Mesothelial cell of epicardium (in vitro differentiated cells): ENCODE measurements around the gene SPINK5. TPM values are rescaled to one million over a fixed set of nuclear protein-coding genes. Genes with fewer than 3 reads are reported as not detected.

ENCODE experiments used
- DNase-seq, 2 experiments: peaks; one replicate each; pipeline ENCODE4 v3.0.0; 2021; ENCODE audit warnings: low spot score in 2 of 2; ENCODE audit not compliant: unreplicated experiment in 2 of 2
- H3K27ac Mint-ChIP-seq: 2 replicates; pipeline ENCODE4 v1.8.0; 2021; ENCODE audit warnings: mixed read lengths
- H3K27me3 Mint-ChIP-seq: 2 replicates; pipeline ENCODE4 v1.8.0; 2021; ENCODE audit warnings: low read depth, mixed read lengths
- H3K36me3 Mint-ChIP-seq: 2 replicates; pipeline ENCODE4 v1.8.0; 2021; ENCODE audit warnings: mixed read lengths
- H3K4me1 Mint-ChIP-seq: 2 replicates; pipeline ENCODE4 v1.8.0; 2021; ENCODE audit warnings: mixed read lengths
- H3K4me3 Mint-ChIP-seq: 2 replicates; pipeline ENCODE4 v1.8.0; 2021; ENCODE audit warnings: mild to moderate bottlenecking, moderate library complexity, mixed read lengths
- H3K9me3 Mint-ChIP-seq: 2 replicates; pipeline ENCODE4 v1.8.0; 2021; ENCODE audit warnings: mixed read lengths
- total RNA-seq: library from RNA; stranded (reverse); gene quantifications from 3 replicates; pipeline ENCODE4 v1.2.1, GENCODE V29; 2021
- TF ChIP-seq, protein P1 (sequence below): fragments of 200-600 bp; sonication (generic); IDR thresholded peaks from one replicate; pipeline ENCODE4 v1.5.0; 2021; ENCODE audit warnings: antibody characterized with exemption; ENCODE audit not compliant: unreplicated experiment

Gene SPINK5
- total RNA-seq, 1 donor from 2014 or later = 20.8 TPM

DNA sequence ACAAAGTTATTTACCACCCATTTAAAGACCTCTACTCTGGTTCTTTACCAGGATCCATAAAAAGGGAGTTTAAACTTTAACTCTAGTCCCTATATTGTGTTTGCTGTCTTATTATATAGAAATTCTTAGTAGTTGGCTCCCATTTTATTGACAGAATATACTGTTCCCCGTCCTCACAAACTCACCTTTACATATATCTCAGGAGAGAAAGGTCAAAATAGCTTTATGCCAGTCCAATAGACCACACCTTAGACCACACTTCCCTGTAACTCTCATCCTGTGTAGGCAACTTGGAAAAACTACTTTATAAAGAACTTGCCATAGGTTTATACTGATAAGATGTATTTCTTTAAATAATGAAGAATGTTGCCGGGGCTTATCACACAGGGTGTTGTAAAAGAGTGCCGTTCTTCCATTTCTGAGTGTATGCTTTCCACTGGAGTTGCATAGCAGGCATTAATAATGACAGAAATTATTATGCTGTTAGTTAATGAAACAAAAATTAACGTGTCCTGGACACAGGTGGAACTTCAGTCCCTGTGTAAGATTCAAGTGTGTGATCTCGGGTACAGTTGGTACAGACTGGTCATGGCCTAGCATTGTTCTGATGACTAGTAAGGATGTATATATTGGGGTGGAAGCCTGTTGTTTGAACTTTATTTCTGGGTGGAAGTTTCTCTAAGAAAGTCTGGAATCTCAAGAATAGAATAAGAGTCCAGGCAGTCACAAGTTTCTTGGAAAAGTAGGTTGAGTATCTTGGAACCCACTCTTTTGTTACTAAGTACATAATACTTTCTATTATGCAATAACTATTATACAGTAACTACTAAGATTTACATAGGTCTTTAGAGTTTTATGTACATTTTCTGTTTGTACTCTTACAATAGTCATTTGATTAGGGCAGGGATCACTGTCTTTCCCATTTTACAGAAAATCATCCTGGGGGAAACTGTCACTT, 71.6 kb downstream of the SPINK5 start:
- Mint-ChIP-seq H3K27me3 (no peaks in the 10 kb centered on the region), H3K4me1 (no peaks in the 10 kb centered on the region), H3K36me3 (peaks cover 18% of the 10 kb centered on the region), H3K4me3 (no peak overlapping the region), H3K27ac (no peak overlapping the region), H3K9me3 (no peaks in the 10 kb centered on the region)
- TF ChIP-seq, protein P1, sequence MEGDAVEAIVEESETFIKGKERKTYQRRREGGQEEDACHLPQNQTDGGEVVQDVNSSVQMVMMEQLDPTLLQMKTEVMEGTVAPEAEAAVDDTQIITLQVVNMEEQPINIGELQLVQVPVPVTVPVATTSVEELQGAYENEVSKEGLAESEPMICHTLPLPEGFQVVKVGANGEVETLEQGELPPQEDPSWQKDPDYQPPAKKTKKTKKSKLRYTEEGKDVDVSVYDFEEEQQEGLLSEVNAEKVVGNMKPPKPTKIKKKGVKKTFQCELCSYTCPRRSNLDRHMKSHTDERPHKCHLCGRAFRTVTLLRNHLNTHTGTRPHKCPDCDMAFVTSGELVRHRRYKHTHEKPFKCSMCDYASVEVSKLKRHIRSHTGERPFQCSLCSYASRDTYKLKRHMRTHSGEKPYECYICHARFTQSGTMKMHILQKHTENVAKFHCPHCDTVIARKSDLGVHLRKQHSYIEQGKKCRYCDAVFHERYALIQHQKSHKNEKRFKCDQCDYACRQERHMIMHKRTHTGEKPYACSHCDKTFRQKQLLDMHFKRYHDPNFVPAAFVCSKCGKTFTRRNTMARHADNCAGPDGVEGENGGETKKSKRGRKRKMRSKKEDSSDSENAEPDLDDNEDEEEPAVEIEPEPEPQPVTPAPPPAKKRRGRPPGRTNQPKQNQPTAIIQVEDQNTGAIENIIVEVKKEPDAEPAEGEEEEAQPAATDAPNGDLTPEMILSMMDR = no peak
- DNase-seq = no peak

DNA sequence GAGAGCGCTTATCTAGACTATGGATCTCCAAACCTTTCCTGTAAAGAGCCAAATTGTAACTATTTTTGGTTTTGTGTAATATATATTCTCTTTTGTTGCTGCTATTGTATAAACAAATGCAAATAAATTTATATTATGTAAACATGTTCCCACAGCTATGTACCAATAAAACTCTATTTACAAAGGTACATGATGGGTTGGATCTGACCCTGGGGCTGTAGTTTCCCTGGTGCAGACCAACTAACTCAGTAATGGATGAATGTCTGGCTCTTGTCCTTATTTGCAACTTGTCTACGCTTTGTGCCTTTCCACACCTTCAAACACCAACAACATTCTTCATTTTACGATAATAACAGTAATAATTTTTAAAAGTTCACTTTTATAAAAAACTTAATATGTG, 77.1 kb downstream of the SPINK5 start:
- Mint-ChIP-seq H3K9me3 (no peaks in the 10 kb centered on the region), H3K4me1 (peaks cover 10% of the 10 kb centered on the region), H3K27ac (no peak overlapping the region), H3K36me3 (peaks cover 6% of the 10 kb centered on the region), H3K4me3 (no peak overlapping the region), H3K27me3 (no peaks in the 10 kb centered on the region)
- TF ChIP-seq, protein P1 = no peak
- DNase-seq = no peak

DNA sequence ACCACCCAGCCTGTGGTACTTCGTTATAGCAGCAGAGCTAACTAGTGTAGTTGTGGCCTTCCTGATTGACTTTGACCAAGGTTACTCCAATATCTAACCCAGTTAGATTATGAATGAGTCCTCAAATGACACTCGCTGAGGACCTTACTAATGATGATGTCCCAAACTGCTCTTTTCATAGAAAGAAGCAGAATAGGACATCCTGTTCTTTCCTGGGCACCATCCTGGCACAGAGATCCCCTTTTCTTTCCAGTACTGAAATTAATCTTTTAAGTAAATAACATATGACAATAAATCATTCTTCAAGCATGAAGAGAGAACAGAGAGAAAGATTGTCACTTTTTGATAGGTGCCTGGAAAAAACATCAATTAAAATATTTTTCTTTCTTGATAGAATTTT, 77.9 kb downstream of the SPINK5 start:
- no peak overlapping the region for H3K27ac Mint-ChIP-seq
- DNase-seq = no peak
- peaks cover 16% of the 10 kb centered on the region for H3K4me1 Mint-ChIP-seq
- H3K9me3 Mint-ChIP-seq = no peaks in the 10 kb centered on the region
- H3K36me3 Mint-ChIP-seq = peaks cover 6% of the 10 kb centered on the region
- no peak overlapping the region for H3K4me3 Mint-ChIP-seq
- TF ChIP-seq, protein P1 = no peak
- no peaks in the 10 kb centered on the region for H3K27me3 Mint-ChIP-seq

DNA sequence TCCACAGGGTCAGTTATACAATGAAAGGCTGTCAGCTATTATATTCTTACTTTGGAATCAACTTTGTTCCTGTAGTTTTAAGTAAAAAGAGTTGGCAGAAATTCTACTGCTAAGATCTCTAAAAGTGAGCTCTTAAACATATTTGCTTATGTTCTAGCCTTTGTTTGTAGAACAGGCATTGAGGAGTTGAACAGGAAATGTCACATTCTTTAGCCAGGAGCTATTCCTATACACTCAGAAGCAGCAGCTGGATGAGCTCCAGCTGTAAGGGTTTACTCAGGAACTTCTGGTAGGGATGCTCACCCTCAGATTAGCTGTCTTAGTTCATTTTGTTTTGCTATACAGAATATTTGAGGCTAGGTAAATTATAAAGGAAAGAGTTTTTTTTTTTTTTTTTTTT, 82.1 kb downstream of the SPINK5 start:
- Mint-ChIP-seq H3K27ac (peak overlapping the region; percentile 31), H3K9me3 (no peaks in the 10 kb centered on the region), H3K36me3 (no peaks in the 10 kb centered on the region), H3K27me3 (no peaks in the 10 kb centered on the region), H3K4me1 (peaks cover 22% of the 10 kb centered on the region), H3K4me3 (no peak overlapping the region)
- no peak for DNase-seq
- TF ChIP-seq, protein P1 = no peak

DNA sequence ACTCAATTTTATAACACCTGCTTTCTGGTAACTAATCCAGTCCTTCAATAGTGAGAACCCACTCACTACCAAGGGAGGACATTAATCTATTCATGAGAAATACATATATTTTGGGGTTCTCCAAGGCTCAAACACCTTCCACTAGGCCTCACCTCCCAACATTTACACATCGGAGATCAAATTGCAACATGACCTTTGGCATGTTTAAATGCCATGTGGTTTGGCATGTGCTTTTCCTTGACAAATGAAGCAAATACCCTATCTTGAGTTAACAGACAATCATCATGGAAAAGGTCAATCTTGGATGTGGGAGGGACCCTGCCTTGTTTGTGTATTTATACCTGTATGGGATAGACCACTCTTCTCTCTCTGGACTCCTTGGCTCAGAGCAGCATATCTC, 82.7 kb downstream of the SPINK5 start:
- H3K36me3 Mint-ChIP-seq = no peaks in the 10 kb centered on the region
- TF ChIP-seq, protein P1 = no peak
- H3K4me1 Mint-ChIP-seq = peaks cover 22% of the 10 kb centered on the region
- no peaks in the 10 kb centered on the region for H3K9me3 Mint-ChIP-seq
- no peak for DNase-seq
- no peaks in the 10 kb centered on the region for H3K27me3 Mint-ChIP-seq
- H3K4me3 Mint-ChIP-seq = no peak overlapping the region
- peak overlapping the region; percentile 31 for H3K27ac Mint-ChIP-seq
